Measurements from ENCODE around the gene PKP1.

GRCh38 chr1:201320168-201320788 is 37.0 kb downstream of the PKP1 start:
- no peak for TF ChIP-seq CTCF (conservative IDR thresholded peaks at IDR 0.05; ENCODE audit: low read depth, low read length)
- TF ChIP-seq MXI1 (IDR thresholded peaks at IDR 0.05; ENCODE audit: borderline replicate concordance, low read depth, low read length), result no peak
- no peak for TF ChIP-seq RCOR1 (IDR thresholded peaks at IDR 0.05; ENCODE audit: insufficient replicate concordance, low read length)
- no peak for TF ChIP-seq POLR2A (IDR thresholded peaks at IDR 0.05; ENCODE audit: low read depth, low read length)
- TF ChIP-seq MAFK (IDR thresholded peaks at IDR 0.05; ENCODE audit: low read depth, low read length), result no peak

Measured in IMR-90 (cell line).